ENCODE data around the gene KLRG1.

KLRG1 gene

DNA sequence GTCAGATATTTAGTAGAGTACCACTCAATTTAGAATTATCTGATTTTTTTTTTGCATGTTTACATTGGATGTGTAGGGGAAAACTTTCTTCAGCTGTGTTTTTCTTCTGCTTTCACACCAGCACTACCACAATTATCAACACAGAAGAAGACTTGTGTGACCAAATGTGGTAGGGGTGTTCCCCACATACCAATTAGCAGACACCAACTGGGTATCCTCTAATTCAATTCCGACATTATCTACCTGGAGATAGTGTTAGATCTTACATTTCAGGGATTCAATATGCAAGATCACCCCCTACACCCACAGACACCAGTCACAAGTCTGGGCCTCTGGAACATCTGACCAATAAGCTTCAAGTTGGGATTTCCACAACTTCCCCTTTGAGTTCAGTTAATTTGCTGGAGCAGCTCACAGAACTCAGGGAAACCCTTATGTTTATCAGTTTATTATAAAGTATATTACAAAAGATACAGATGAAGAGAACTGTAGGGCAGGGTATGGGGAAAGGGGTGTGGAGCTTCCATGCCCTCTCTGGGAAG lies 4.1 kb upstream of the KLRG1 start:
- no peak for DNase-seq (ENCODE audit: low read depth in 2 of 2, low spot score in 1 of 2)

DNA sequence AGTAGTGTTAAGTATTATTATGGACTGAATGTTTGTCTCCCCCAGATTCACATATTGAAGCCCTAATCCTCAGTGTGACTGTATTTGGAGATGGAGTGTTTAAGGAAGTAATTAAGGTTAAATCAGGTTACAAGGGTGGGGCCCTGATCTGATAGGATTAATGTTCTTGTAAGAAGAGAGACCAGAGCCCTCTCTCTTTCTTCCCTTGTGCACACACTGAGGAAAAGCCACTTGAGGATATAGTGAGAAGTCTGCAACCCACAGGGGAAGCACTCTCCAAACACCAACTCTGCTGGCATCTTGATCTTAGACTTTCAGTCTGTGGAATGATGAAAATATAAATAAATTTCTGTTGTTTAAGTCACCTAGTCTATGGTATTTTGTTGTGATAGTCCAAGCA lies 2.2 kb upstream of the KLRG1 start:
- DNase-seq (ENCODE audit: low read depth in 2 of 2, low spot score in 1 of 2), result no peak

DNA sequence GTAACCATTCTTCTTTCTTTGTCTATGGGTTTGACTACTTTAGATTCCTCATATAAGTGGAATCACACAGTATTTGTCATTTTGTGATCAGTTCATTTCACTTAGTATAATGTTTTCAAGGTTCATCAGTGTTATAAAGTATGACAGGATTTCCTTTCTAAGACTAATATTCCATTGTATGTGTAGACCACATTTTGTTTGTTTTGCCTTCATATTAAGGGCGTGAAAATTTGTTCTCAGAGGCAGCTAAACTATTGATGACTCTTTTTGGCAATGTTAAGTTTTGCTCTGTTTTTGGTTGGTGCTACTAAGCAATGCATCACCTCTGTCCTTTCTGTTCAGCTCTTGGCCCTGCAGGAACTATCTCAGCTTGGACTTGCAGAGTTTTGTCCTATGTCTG lies 1.7 kb upstream of the KLRG1 start:
- no peak for DNase-seq (ENCODE audit: low read depth in 2 of 2, low spot score in 1 of 2)

DNA sequence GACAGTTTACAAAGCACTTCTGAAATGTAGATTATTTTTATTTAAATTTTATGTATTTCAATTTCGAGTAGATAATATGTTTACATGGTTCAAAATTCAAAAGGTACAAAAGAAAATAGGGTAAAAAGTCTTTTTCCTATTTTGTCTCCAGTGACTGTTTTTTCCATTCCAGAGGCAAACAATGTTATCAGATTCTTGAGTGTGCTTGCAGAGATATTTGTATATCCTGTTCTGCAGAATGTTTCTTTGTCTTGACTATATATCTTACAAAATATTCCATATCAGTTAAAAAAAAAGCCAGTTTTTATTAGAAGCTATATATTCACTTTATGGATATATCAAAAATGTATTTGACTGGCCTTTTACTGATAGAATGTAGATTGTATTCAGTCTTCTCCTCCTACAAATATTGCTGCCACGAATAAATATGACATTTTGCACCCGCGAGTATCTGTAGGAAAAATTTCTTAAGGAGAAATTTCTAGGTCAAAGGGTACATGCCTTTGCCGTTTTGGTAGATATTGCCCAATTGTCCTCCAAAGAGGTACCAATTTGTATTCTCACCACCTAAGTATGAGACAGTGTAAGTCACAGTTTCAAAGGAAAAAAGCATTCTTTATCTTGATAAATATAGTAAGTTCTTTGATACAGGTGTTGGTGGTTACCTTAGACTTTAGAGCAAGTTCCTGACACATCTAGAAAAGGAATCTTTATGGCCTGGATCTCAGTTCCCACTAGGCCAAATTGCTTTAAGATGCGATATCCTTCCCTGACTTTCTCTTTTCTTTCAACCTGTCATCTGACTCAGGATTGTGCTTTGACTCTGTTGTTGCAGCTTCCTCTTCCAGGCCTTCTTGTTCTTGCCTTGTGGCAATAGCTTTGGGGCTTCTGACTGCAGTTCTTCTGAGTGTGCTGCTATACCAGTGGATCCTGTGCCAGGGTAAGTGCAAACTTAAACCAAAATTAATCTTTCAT lies 2.3 kb downstream of the KLRG1 start:
- DNase-seq (ENCODE audit: low read depth in 2 of 2, low spot score in 1 of 2), result no peak

DNA sequence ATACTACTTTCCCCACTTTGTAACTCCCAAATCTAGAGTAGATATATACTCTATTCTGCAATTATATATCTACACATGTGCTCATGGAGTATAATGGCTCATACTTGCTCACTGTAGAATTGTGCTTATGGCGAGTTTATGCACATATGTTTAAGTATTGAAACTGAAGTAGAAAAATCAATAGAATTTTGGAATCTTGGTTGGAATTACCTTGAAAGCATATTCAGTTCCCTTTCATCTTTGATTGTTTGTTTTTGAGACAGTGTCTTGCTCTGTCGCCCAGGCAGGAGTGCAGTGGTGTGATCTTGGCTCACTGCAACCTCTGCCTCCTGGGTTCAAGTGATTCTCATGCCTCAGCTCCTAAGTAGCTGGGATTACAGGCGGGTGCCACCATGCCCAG lies 4.5 kb downstream of the KLRG1 start:
- no peak for DNase-seq (ENCODE audit: low read depth in 2 of 2, low spot score in 1 of 2)

DNA sequence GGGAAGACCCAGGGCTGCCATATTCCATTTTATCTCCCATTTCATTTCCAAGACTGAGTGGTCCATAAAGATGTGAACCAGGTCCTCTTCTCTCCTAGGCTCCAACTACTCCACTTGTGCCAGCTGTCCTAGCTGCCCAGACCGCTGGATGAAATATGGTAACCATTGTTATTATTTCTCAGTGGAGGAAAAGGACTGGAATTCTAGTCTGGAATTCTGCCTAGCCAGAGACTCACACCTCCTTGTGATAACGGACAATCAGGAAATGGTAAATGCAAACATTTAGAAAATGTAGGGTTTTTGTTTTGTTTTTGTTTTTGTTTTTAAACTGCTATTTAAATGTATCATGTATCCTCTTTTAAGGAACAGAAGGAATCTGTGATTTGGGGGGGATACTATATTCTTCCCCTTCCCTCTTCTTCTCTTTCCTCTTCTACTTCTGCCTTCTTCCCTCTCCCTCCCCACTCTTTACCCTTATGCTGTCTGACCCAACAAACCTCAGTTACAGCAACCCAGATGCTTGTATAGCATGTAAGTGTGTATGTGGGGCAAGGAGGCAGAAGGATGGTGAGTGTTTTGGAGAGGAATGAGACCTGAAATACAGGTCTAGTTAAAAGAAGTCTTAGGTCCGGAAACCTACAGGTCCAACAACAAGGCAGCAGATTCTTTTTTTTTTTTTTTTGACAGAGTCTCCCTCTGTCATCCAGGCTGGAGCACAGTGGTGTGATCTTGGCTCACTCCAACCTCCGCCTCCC lies 5.9 kb downstream of the KLRG1 start:
- no peak for DNase-seq (ENCODE audit: low read depth in 2 of 2, low spot score in 1 of 2)

DNA sequence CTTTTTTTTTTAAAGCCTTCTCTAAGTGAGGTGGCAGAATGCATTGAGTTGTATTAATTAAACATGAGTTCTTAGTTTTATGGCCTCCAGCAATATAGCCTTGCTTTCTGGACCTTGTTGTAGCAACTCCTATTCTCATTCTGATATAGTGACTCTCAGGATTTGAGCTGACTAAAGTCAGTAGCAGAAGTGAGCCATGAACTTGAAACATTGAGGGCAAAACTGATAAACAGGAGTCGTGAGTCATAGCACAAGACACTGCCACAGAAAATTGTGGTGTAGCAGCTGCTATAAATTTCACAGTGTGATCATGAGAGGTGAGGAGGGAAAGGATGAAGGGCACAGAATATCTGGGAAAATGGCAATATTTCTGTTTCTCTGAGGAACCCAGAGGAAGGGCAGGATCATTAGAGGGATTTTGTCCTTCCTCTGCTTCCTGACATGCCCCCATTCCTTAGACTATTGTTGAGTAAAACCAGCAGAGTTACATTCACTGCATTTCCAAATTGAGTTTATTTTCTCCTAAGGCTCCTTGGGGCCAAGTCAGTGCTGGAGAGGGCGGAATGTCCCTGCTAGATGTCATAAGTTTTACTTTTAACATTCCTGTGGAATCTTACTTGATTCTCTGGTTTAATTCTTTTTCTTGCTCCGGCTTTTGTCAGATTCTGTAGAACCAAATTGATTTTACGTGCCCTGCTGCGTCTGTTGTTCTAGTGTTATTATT lies 7.5 kb downstream of the KLRG1 start:
- DNase-seq (ENCODE audit: low read depth in 2 of 2, low spot score in 1 of 2), result no peak

DNA sequence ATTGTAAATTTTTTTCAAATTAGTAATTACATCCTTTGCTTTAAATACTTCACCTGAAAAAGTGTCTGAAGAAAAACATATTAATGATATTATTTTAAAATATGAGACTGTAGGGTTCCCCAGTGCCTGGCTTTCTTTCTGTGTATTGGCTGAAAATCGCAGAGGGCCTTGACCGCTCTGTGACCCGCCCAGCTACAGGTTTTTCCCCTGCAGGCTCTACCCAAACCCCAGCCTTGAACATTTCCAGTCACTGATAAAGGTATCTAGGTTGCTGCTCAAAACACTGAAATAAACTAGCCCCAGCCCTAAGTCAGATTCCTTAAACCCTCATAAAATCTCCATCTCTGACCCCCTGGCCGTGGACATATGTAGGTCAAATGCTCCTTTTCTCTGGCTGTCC lies 11.9 kb downstream of the KLRG1 start:
- DNase-seq (ENCODE audit: low read depth in 2 of 2, low spot score in 1 of 2), result no peak

DNA sequence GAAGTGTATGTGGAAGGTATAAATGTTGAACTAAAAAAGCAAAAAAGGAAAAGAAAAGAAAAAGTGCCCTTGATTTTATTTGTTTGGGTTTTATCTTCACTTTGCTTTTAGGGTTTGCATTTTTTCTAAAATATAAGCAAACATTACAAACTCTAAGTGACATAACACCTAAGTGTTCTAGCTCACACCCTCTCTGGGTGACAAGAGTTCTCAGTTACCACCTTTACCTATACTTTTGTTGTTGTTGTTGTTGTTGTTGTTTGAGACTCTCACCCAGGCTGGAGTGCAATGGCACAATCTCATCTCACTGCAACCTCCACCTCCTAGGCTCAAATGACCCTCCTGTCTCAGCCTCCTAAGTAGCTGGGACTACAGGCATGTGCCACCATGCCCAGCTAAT lies 13.0 kb downstream of the KLRG1 start:
- no peak for DNase-seq (ENCODE audit: low read depth in 2 of 2, low spot score in 1 of 2)

DNA sequence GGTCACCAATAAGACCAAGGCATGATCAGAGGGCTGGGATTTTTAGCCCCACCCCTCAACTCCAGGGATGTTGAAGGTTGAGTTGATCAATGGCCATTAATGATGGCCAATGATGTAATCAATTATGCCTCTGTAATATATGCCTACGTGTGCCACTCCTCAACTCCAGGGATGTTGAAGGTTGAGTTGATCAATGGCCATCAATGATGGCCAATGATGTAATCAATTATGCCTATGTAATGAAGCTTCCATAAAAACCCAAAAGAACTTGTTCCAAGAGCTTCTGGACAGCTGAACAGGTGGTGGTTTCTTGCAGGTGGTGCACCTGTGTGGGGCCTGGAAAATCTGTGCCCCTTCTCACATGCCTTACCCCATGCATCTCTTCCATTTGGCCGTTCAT lies 33.2 kb downstream of the KLRG1 start:
- no peak for DNase-seq (ENCODE audit: low read depth in 2 of 2, low spot score in 1 of 2)

DNA sequence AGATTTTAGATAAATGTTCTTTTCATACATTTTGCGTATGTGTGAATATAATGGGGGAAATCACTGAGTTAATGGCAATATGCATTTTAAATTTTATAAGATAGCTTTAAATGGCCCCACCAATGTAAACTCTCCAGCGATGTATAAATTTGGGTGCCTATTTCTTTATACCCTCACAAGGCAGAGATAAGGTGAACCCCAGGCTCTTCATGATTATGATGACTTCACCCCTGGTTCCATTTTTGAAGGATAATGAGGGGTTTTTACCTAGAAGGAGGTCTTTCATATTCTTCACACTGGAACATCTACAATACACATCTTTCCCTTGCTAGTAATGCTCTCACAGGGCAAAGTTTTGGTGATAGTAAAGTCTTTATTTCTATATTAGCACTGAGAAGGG lies 35.2 kb downstream of the KLRG1 start:
- DNase-seq (ENCODE audit: low read depth in 2 of 2, low spot score in 1 of 2), result no peak

DNA sequence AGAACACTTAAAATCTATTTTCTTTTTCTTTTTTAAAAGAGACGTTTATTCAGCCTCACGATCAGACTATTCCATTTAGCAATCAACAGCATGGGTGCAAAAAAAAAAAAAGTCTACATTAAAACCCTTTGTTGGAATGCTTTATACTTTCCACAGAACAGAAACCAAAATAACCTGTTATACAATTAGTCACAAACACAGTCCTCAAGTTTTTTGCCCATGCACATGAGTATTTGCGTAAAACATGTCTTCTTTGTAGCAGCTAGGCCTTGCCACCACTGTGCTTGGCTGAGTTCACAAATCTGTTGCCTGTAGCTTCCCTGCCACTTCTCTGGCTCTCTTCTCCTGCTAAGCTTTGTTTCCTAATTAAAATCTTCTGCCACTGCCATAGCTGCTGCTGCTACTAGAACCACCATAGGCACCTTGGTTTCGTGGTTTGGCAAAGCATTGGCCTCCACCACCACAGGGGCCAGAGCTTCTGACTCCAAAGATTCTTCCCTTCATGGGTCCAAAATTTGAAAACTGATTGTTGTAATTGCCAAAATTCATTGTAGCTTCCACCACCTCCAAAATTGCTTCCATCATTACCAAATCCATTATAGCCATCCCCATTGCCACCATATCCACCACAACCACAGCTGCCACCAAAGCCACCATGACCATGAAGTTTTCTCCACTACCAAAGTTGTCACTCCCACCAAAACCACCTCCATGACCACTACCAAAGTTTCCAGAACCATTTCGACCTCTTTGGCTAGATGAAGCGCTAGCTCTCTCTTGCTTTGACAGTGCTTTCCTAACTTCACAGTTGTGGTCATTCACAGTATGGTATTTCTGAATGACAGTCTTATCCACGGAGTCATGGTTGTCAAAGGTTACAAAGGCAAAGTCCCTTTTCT lies 38.1 kb downstream of the KLRG1 start:
- DNase-seq (ENCODE audit: low read depth in 2 of 2, low spot score in 1 of 2), result no peak

DNA sequence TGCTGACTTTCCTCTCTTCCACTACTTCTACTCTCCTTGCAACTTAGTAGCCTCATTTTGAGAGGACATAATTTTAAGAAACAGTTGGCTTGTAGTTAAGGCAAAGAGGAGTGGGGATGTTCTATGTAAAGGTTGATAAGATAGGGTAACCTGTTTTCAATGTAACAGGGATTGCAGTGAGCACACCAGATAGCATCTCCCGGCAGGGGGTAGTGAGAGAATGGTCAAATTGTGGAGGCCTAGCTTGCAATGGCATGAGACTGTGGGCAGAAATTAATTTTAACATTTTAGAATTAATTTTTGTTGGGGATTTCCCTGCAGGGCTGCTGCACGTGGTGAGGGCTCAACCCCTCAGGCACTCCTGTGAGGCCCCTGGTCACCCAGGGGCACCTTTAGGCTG lies 41.4 kb downstream of the KLRG1 start:
- DNase-seq (ENCODE audit: low read depth in 2 of 2, low spot score in 1 of 2), result no peak

DNA sequence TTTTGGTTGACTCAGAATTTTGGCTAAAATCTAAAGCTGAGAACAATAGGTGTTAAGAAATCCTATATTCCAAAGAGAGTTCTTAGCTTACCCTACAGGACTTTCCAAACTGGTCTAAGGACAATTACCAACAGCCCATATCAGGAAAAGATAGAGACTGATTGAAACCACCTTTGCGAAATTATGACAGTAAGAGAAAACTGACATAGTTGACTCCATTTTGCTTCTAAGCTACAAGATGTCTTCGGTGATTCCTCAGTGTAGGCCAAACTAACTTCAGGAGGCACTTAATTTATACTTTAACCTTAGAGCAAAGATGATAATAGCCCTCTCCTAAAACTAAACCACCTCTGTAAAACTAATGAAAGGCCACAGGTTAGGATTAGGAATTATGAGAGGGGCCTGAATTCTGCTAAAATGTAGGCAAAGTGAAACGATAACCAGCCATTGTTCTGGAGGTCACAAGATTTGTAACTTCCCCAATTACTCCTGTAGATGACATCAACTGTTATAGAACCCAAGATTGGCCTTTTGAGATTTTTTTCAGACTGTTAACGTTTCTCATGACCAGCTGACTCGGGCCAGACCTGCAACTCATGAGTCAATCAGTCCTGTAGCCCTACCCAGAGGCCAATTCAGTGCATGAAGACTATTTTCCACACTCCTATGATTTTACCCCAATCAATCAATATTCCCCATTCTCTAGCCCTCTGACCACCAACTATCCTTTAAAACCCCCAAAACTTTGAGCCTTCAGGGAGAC lies 43.0 kb downstream of the KLRG1 start:
- no peak for DNase-seq (ENCODE audit: low read depth in 2 of 2, low spot score in 1 of 2)

DNA sequence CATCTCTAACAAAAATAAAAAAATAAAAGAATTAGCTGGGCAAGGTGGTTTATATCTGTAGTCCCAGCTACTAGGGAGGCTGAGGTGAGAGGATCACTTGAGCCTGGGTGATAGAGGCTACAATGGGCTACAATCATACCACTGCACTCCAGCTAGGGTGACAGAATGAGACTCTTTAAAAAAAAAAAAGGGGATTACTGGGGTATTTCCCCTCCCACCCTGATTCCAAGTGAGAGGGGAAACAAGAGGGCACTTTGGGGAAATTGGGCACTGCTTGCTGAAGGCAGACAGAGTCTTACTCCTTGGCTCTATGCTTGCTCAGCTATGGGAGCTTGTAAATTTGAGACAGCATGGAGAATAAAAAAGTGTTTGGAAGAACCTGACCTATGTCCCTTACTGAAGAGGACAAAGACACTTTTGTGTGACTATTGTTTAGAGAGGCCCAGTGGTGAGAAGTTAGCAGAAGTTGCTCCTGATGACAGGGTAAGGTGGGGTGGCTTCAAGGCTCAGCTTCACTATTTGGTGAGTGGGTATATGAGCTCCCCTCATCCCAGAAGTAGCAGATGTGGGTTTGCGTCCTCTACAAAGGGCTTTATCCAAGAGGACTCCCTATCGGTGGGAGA lies 44.0 kb downstream of the KLRG1 start:
- no peak for DNase-seq (ENCODE audit: low read depth in 2 of 2, low spot score in 1 of 2)

DNA sequence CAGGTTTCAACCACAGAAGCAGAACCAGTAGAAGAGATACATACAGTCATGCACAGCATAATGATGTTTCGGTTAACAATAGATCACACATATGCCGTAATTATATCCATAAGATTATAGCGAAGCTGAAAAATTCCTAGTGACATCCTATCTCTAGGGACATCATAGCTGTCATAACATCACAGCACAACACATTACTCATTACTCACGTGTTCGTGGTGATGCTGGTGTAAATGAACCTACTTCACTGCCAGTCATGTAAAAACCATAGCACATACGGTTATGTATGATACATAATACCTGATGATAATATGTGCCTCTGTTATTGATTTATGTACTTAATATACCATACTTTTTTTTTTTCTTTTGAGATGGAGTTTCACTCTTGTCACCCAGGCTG lies 44.7 kb downstream of the KLRG1 start:
- no peak for DNase-seq (ENCODE audit: low read depth in 2 of 2, low spot score in 1 of 2)

DNA sequence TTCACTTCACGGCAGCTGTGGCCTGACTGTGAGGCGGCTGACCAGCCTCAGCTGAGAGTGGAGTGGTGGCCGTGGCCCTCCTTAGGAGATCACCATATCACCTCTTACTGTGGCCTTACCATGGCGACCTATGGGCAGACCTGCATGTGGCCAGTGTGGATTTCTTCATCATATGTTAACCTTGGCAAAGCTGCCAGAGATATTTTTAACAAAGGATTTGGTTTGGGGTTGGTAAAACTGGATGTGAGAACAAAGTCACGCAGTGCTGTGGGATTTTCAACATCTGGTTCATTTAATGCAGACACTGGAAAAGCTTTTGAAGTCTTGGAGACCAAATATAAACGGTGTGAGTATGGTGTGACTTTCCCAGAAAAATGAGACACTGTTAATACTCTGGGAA lies 46.9 kb downstream of the KLRG1 start:
- no peak for DNase-seq (ENCODE audit: low read depth in 2 of 2, low spot score in 1 of 2)

DNA sequence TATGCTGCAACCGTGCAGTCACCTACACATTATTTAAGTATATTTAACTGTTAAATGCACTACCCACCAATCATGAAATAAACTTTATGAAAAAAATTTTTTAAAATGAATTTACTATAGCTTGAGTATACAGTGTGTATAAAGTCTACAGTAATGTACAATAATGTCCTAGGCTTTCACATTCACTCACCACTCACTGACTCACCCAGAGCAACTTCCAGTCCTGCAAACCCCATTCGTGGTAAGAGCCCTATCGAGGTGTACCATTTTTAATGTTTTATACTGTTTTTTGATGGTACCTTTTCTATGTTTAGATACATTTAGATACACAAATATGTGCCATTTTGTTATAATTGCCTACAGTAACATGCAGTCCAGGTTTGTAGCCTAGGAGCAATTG lies 48.1 kb downstream of the KLRG1 start:
- no peak for DNase-seq (ENCODE audit: low read depth in 2 of 2, low spot score in 1 of 2)

DNA sequence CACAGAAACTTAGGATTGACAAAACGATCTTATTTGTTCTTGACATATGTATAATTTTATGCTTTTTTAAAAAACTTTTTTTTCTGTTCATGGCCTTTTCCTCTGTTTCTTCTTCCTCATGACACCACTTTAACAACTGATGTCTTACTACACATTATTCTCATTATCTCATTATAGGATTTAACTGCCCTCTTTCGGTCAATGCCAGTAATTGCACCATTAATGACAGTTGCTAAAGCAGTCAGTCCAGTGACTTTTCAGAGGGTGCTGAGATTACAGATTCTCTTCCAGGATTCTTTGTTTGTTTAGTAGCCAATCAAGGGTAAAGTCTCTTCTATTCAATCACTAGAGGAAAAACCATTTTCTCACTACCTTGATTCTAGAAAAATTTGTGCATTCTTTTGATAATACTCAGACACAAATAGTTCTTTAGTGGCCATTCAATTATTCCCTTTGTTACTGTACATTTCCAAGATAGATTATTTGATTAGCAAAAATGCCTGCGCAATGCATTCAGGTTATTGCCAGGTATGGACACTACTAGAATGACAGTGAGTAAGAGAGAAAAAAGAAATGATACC lies 50.1 kb downstream of the KLRG1 start:
- DNase-seq (ENCODE audit: low read depth in 2 of 2, low spot score in 1 of 2), result no peak
